Testis (tissue), 3 donors: ENCODE measurements around the gene ZNF148. TPM values are rescaled to one million over a fixed set of nuclear protein-coding genes. Genes with fewer than 3 reads are reported as not detected.

ENCODE experiments used
- DNase-seq: peaks from one replicate; pipeline ENCODE4 v3.0.0-alpha.2; 2019
- H3K27ac ChIP-seq, 2 donors: fragments of 200-600 bp; sonication (generic); one replicate each; pipeline ENCODE4 v1.5.1; 2019
- H3K27me3 ChIP-seq: fragments of 200-600 bp; sonication (generic); one replicate; pipeline ENCODE4 v1.5.1; 2019
- H3K36me3 ChIP-seq: fragments of 200-600 bp; sonication (generic); one replicate; pipeline ENCODE4 v1.5.1; 2017; ENCODE audit warnings: low read depth; ENCODE audit errors: missing control alignments
- H3K4me1 ChIP-seq: fragments of 200-600 bp; sonication (generic); one replicate; pipeline ENCODE4 v1.5.1; 2019
- H3K4me3 ChIP-seq, 2 donors: fragments of 200-600 bp; sonication (generic); one replicate each; pipeline ENCODE4 v1.5.1; 2017 to 2019
- H3K9me3 ChIP-seq: fragments of 200-600 bp; sonication (generic); one replicate; pipeline ENCODE4 v1.5.1; 2017
- CTCF ChIP-seq, 3 experiments: fragments of 450-650 bp in 2 of 3; fragments of 200-600 bp in 1 of 3; sonication (generic) in 1 of 3; IDR thresholded peaks; one replicate each; pipeline ENCODE4 v1.5.1; 2016 to 2019; ENCODE audit warnings: antibody characterized with exemption in 3 of 3, mild to moderate bottlenecking in 2 of 3, moderate library complexity in 1 of 3
- POLR2A ChIP-seq: fragments of 450-650 bp; IDR thresholded peaks from one replicate; pipeline ENCODE4 v1.6.1; 2017; ENCODE audit warnings: antibody characterized with exemption, mild to moderate bottlenecking, moderate library complexity
- WGBS, 2 donors: methylation state at CpG; one replicate each; pipeline ENCODE4 v1.1.5; 2018; 5-methylcytosine and 5-hydroxymethylcytosine counted together
- intact Hi-C: fragments of 100-400 bp; cut with DNase I; formaldehyde crosslinking; loops from one replicate; pipeline ENCODE4 v1.15.1; 2023; ENCODE audit warnings: low total_unique reads
- polyA plus RNA-seq: library from polyadenylated mRNA; stranded (reverse); fragments of 350-450 nt; fragmentation: Illumina TruSeq; extraction: RNeasy Lipid Tissue Mini Kit (QIAGEN cat#74804); gene quantifications from one replicate; pipeline ENCODE4 v1.2.3, GENCODE V29; 2014; ENCODE audit warnings: low read depth, low replicate concordance; ENCODE audit not compliant: insufficient read depth
- total RNA-seq, 2 donors: library from RNA; depleted of rRNA; stranded (reverse); fragments of >200 nt; gene quantifications; one replicate each; pipeline ENCODE4 v1.2.3, GENCODE V29; 2016

ZNF148 gene
- total and polyA plus RNA-seq, 3 donors from 2014 or later: 17.6 to 33.6 (median 29.7) TPM

GRCh38 chr3:125211523-125212090, 163.5 kb downstream of the ZNF148 start:
- intact Hi-C loops: no loop called here
- Histone ChIP-seq H3K27ac (no peak overlapping the region), H3K9me3 (no peaks in the 10 kb centered on the region), H3K4me1 (no peaks in the 10 kb centered on the region), H3K4me3 (peak overlapping the region in 1 of 2 donors; percentile 25), H3K36me3 (no peaks in the 10 kb centered on the region), H3K27me3 (no peaks in the 10 kb centered on the region)
- TF ChIP-seq CTCF (IDR thresholded peaks at IDR 0.05) (no peak), POLR2A (no peak)
- DNase-seq: no peak
- 54 to 56% methylated on average over 11 of the region's 11 CpGs for WGBS, 2 donors

GRCh38 chr3:125207949-125208568, 167.1 kb downstream of the ZNF148 start:
- intact Hi-C loops: no loop called here

GRCh38 chr3:125207507-125207906, 167.6 kb downstream of the ZNF148 start:
- intact Hi-C loops: no loop called here
- Histone ChIP-seq H3K27me3 (no peaks in the 10 kb centered on the region), H3K4me1 (no peaks in the 10 kb centered on the region), H3K9me3 (no peaks in the 10 kb centered on the region), H3K4me3 (no peak overlapping the region), H3K27ac (no peak overlapping the region), H3K36me3 (no peaks in the 10 kb centered on the region)
- 73 to 87% methylated on average over 7 of the region's 7 CpGs for WGBS, 2 donors
- TF ChIP-seq CTCF (IDR thresholded peaks at IDR 0.05): no peak
- TF ChIP-seq POLR2A: no peak
- no peak for DNase-seq

More at GRCh38 chr3:125207949-125208568, 167.1 kb downstream of the ZNF148 start:
- WGBS, 2 donors: 89 to 100% methylated on average over 1 of the region's 1 CpG
- Histone ChIP-seq H3K4me3 (no peak overlapping the region), H3K9me3 (no peaks in the 10 kb centered on the region), H3K27ac (no peak overlapping the region), H3K27me3 (no peaks in the 10 kb centered on the region), H3K4me1 (no peaks in the 10 kb centered on the region), H3K36me3 (no peaks in the 10 kb centered on the region)
- DNase-seq: no peak
- no peak for TF ChIP-seq CTCF (IDR thresholded peaks at IDR 0.05)
- TF ChIP-seq POLR2A: no peak

- WGBS, 2 donors: 77 to 85% methylated on average over 6 of the region's 6 CpGs
- H3K27ac ChIP-seq: no peak overlapping the region
- no peaks in the 10 kb centered on the region for H3K9me3 ChIP-seq
- H3K27me3 ChIP-seq: no peaks in the 10 kb centered on the region
- no peak for TF ChIP-seq CTCF (IDR thresholded peaks at IDR 0.05)
- H3K4me1 ChIP-seq: no peaks in the 10 kb centered on the region
- intact Hi-C loops: no loop called here
- DNase-seq: no peak
- H3K36me3 ChIP-seq: no peaks in the 10 kb centered on the region
- H3K4me3 ChIP-seq: no peak overlapping the region
Measured at GRCh38 chr3:125206934-125207333, 168.2 kb downstream of the ZNF148 start.

GRCh38 chr3:125203731-125204130, 171.4 kb downstream of the ZNF148 start:
- Histone ChIP-seq H3K27me3 (no peaks in the 10 kb centered on the region), H3K27ac (no peak overlapping the region), H3K36me3 (no peaks in the 10 kb centered on the region), H3K4me1 (no peaks in the 10 kb centered on the region), H3K4me3 (no peak overlapping the region), H3K9me3 (no peaks in the 10 kb centered on the region)
- DNase-seq: no peak
- intact Hi-C loops: no loop called here
- TF ChIP-seq CTCF (IDR thresholded peaks at IDR 0.05): no peak
- TF ChIP-seq POLR2A: no peak
